Measurements from ENCODE around the gene ALDH1A3.

ALDH1A3 gene

DNA sequence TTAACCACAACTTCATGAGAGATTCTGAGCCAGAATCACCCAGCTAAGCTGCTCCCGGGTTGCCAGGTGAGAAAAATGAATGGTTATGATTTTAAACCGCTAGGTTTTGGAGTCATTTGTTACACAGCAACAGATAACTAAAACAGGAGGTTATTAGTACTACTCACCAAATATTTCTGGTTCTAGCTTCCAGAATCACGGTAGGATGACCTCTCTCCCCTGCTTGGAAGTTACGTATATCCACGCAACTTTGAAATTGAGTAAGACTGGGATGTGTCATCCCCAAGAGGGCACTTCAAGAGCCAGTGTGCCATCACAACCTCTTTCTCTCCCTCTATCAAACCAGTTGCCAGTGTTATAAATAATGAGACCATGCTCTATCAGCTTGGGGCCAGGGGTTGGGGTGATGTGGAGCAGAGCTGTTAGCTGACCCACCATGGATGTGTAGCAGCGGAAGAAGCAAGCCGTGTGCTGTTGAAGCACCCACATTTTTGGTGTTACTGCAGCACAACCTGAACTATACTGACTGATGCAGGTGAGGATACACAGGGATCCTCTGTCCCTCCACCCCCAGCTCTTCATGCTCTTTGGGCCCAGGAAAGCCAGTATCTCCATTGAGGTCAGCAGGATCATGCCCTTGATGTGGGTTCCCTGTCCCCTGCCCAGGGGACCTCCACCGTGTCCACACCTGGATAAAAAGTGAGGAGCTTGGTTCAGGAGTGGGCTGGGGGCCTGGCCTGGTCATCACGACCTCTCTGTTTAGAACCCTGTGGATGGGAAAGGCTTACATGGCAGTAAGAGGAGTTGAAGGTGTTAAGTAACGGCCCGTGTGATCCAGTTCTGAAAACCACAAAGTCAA is 19.4 kb upstream of the ALDH1A3 start:
- TF ChIP-seq, protein P1, sequence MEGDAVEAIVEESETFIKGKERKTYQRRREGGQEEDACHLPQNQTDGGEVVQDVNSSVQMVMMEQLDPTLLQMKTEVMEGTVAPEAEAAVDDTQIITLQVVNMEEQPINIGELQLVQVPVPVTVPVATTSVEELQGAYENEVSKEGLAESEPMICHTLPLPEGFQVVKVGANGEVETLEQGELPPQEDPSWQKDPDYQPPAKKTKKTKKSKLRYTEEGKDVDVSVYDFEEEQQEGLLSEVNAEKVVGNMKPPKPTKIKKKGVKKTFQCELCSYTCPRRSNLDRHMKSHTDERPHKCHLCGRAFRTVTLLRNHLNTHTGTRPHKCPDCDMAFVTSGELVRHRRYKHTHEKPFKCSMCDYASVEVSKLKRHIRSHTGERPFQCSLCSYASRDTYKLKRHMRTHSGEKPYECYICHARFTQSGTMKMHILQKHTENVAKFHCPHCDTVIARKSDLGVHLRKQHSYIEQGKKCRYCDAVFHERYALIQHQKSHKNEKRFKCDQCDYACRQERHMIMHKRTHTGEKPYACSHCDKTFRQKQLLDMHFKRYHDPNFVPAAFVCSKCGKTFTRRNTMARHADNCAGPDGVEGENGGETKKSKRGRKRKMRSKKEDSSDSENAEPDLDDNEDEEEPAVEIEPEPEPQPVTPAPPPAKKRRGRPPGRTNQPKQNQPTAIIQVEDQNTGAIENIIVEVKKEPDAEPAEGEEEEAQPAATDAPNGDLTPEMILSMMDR (IDR thresholded peaks at IDR 0.05; ENCODE audit: borderline replicate concordance, control extremely low read depth, extremely low read depth, insufficient read depth, missing control alignments): no peak
- in situ Hi-C loops (cut with MboI; ENCODE audit: low sequenced_read_pairs, unreplicated experiment): no loop called here
- DNase-seq (ENCODE audit: low spot score): no peak

GRCh38 chr15:100860829-100861510 is 18.7 kb upstream of the ALDH1A3 start:
- DNase-seq (ENCODE audit: low spot score): no peak
- TF ChIP-seq, protein P1 (IDR thresholded peaks at IDR 0.05; ENCODE audit: borderline replicate concordance, control extremely low read depth, extremely low read depth, insufficient read depth, missing control alignments): no peak
- in situ Hi-C loops (cut with MboI; ENCODE audit: low sequenced_read_pairs, unreplicated experiment): no loop called here

DNA sequence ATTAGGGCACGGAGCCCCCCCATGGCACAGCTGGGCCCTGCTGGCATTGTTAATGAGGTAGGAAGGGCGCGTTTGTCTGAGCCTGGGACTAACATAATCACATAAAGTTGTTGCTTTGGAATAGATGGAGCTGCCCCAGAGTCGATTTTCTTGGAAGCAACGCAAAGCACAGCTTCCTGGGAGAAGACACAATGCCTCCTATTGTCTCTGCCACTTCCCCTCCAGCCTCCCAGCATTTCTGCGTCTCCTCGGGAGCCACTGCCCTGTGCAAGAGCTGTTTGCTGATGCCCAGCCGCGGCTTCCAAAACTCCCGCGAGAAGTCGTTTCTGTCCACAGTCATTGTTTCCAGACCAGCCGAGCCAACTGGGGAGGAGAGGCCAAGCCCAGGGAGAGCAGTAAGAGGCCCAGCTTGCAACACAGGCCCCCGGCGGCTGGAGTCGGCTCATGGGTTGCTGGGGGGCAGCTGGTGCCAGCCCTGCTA is 18.1 kb upstream of the ALDH1A3 start:
- TF ChIP-seq, protein P1 (IDR thresholded peaks at IDR 0.05; ENCODE audit: borderline replicate concordance, control extremely low read depth, extremely low read depth, insufficient read depth, missing control alignments): no peak
- in situ Hi-C loops (cut with MboI; ENCODE audit: low sequenced_read_pairs, unreplicated experiment): no loop called here
- DNase-seq (ENCODE audit: low spot score): no peak

DNA sequence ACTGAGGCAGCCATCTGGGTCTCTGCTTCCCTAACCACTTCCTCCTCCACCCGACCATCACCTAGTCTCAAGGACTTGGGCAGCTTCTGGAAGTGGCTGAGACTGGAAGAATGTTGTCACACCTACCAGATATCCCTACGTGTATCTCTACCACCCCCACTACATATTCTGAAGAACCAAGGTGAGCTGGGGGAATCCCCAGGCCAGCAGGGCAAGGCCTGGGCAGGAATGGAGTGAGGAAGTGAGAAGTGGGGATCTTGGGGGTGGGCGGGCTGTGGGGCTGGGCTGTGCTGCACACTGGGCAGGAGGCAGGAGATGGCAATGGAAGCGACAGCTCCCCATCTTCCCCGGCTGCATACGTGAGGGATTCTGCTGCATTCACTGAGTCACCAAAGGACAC is 17.5 kb upstream of the ALDH1A3 start:
- no peak for DNase-seq (ENCODE audit: low spot score)
- TF ChIP-seq, protein P1 (IDR thresholded peaks at IDR 0.05; ENCODE audit: borderline replicate concordance, control extremely low read depth, extremely low read depth, insufficient read depth, missing control alignments): no peak
- in situ Hi-C loops (cut with MboI; ENCODE audit: low sequenced_read_pairs, unreplicated experiment): no loop called here

- TF ChIP-seq, protein P1 (IDR thresholded peaks at IDR 0.05; ENCODE audit: borderline replicate concordance, control extremely low read depth, extremely low read depth, insufficient read depth, missing control alignments): no peak
- in situ Hi-C loops (cut with MboI; ENCODE audit: low sequenced_read_pairs, unreplicated experiment): no loop called here
- no peak for DNase-seq (ENCODE audit: low spot score)
Measured at GRCh38 chr15:100863075-100863795, 16.4 kb upstream of the ALDH1A3 start.

GRCh38 chr15:100863796-100864267 is 15.8 kb upstream of the ALDH1A3 start:
- TF ChIP-seq, protein P1 (IDR thresholded peaks at IDR 0.05; ENCODE audit: borderline replicate concordance, control extremely low read depth, extremely low read depth, insufficient read depth, missing control alignments): no peak
- DNase-seq (ENCODE audit: low spot score): no peak

More at GRCh38 chr15:100863796-100864267, 15.8 kb upstream of the ALDH1A3 start:
- in situ Hi-C loops (cut with MboI; ENCODE audit: low sequenced_read_pairs, unreplicated experiment): no loop called here
